ENCODE results near the gene ITPKB.

The ITPKB gene

GRCh38 chr1:226607268-226607660 lies 131.8 kb downstream of the ITPKB start:
- no peak overlapping the region for H3K14ac ChIP-seq (ENCODE audit: low read length)
- H3K36me3 ChIP-seq (replicated peaks in 1 of 2; ENCODE audit: control insufficient read depth in 2 of 2, insufficient read depth in 2 of 2, low read length in 2 of 2), result no peaks in the 10 kb centered on the region
- H2BK15ac ChIP-seq (ENCODE audit: low read length), result peak overlapping the region; percentile 35
- peaks cover 3 to 30% of the 10 kb centered on the region in 2 donors for H3K4me1 ChIP-seq (ENCODE audit: control insufficient read depth in 2 of 2, insufficient read depth in 1 of 2, low read depth in 1 of 2, low read length in 2 of 2)
- H3K27me3 ChIP-seq (ENCODE audit: control insufficient read depth in 3 of 3, insufficient read depth in 3 of 3, low read depth in 1 of 3, low read length in 3 of 3), result peaks cover 0 to 63% (median 0%) of the 10 kb centered on the region in 3 experiments
- H4K91ac ChIP-seq (ENCODE audit: low read depth, low read length, poor library complexity), result no peak overlapping the region
- no peak overlapping the region for H3K23ac ChIP-seq (ENCODE audit: low read depth, low read length, poor library complexity)
- H3K27ac ChIP-seq (replicated peaks; ENCODE audit: low read length), result no peak overlapping the region
- peak overlapping the region; percentile 84 for H2AK5ac ChIP-seq (ENCODE audit: low read depth, low read length)
- no peak overlapping the region for H2AFZ ChIP-seq (ENCODE audit: low read length)
- WGBS, 2 donors (ENCODE audit: extremely low coverage in 2 of 2, insufficient read length in 2 of 2, insufficient replicate concordance in 1 of 2), result no CpG with 5 or more reads among the region's 12 CpGs
- H3K18ac ChIP-seq (ENCODE audit: low read length), result peak overlapping the region; percentile 67
- DNase-seq (ENCODE audit: low spot score), result no peak
- H3K4me2 ChIP-seq (ENCODE audit: insufficient read depth, low read length, poor library complexity, severe bottlenecking), result no peak overlapping the region
- H3K79me1 ChIP-seq (ENCODE audit: low read depth, low read length), result no peaks in the 10 kb centered on the region
- no peak overlapping the region for H3K4me3 ChIP-seq (ENCODE audit: low read length in 2 of 2)
- H2BK5ac ChIP-seq (ENCODE audit: low read length), result peak overlapping the region; percentile 71
- no peak overlapping the region for H3K9ac ChIP-seq (ENCODE audit: low read depth, low read length, poor library complexity)
- H3K4ac ChIP-seq (ENCODE audit: low read length), result no peak overlapping the region
- no peak overlapping the region for H2BK12ac ChIP-seq (ENCODE audit: low read length)
- H3K9me3 ChIP-seq (replicated peaks in 1 of 2; ENCODE audit: control insufficient read depth in 2 of 2, insufficient read depth in 1 of 2, low read depth in 1 of 2, low read length in 2 of 2), result no peaks in the 10 kb centered on the region
- H4K8ac ChIP-seq (ENCODE audit: low read depth, low read length), result no peak overlapping the region
- H2BK120ac ChIP-seq (ENCODE audit: low read depth, low read length), result no peak overlapping the region

- no peak overlapping the region for H3K14ac ChIP-seq (ENCODE audit: low read length)
- no CpG with 5 or more reads among the region's 11 CpGs for WGBS, 2 donors (ENCODE audit: extremely low coverage in 2 of 2, insufficient read length in 2 of 2, insufficient replicate concordance in 1 of 2)
- no peak overlapping the region for H3K27ac ChIP-seq (replicated peaks; ENCODE audit: low read length)
- H3K4me1 ChIP-seq (ENCODE audit: control insufficient read depth in 2 of 2, insufficient read depth in 1 of 2, low read depth in 1 of 2, low read length in 2 of 2), result peaks cover 3 to 30% of the 10 kb centered on the region in 2 donors
- no peak overlapping the region for H2AFZ ChIP-seq (ENCODE audit: low read length)
- H4K91ac ChIP-seq (ENCODE audit: low read depth, low read length, poor library complexity), result no peak overlapping the region
- no peak for DNase-seq (ENCODE audit: low spot score)
- H4K8ac ChIP-seq (ENCODE audit: low read depth, low read length), result no peak overlapping the region
- no peak overlapping the region for H3K4me2 ChIP-seq (ENCODE audit: insufficient read depth, low read length, poor library complexity, severe bottlenecking)
- H3K23ac ChIP-seq (ENCODE audit: low read depth, low read length, poor library complexity), result no peak overlapping the region
- no peaks in the 10 kb centered on the region for H3K36me3 ChIP-seq (replicated peaks in 1 of 2; ENCODE audit: control insufficient read depth in 2 of 2, insufficient read depth in 2 of 2, low read length in 2 of 2)
- H2BK5ac ChIP-seq (ENCODE audit: low read length), result no peak overlapping the region
- H3K4ac ChIP-seq (ENCODE audit: low read length), result no peak overlapping the region
- peaks cover 0 to 63% (median 0%) of the 10 kb centered on the region in 3 experiments for H3K27me3 ChIP-seq (ENCODE audit: control insufficient read depth in 3 of 3, insufficient read depth in 3 of 3, low read depth in 1 of 3, low read length in 3 of 3)
- H3K9ac ChIP-seq (ENCODE audit: low read depth, low read length, poor library complexity), result no peak overlapping the region
- peak overlapping the region; percentile 84 for H2AK5ac ChIP-seq (ENCODE audit: low read depth, low read length)
- H3K79me1 ChIP-seq (ENCODE audit: low read depth, low read length), result no peaks in the 10 kb centered on the region
- H3K4me3 ChIP-seq (ENCODE audit: low read length in 2 of 2), result no peak overlapping the region
- H2BK12ac ChIP-seq (ENCODE audit: low read length), result no peak overlapping the region
- H3K9me3 ChIP-seq (replicated peaks in 1 of 2; ENCODE audit: control insufficient read depth in 2 of 2, insufficient read depth in 1 of 2, low read depth in 1 of 2, low read length in 2 of 2), result no peaks in the 10 kb centered on the region
- H2BK120ac ChIP-seq (ENCODE audit: low read depth, low read length), result no peak overlapping the region
- H2BK15ac ChIP-seq (ENCODE audit: low read length), result no peak overlapping the region
- H3K18ac ChIP-seq (ENCODE audit: low read length), result peak overlapping the region; percentile 11
Observed at GRCh38 chr1:226606311-226607267, 132.5 kb downstream of the ITPKB start.

DNA sequence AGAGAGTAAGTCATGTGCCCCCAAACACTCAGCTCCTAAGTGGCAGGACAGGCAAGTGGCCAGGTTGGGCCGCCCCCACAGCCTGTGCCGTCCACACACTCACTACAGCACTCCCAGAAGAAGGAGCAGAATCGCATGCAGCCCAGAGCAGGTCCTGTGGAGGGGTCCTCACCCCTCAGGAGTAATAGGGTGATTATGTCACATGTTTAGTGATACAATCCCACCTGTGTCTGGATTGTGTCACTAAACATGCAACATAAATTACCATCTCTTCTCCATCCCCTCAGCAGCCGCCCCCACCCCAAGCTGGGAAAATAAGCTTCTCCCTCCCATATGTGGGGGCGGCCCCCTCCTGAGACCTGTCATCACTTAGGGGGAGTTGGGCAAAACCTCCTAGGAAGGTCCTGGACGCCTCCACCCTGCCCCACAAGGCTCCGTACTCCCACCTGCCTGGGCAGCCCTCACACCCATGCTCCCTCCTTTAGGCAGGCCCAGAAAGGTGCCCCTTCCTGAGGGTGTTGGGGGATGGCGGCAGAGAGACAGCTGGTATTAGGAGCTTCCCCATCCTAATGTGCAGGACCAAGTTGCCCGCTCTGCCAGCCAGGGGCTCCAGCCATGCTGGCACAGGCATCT lies 133.6 kb downstream of the ITPKB start:
- peaks cover 0 to 67% (median 0%) of the 10 kb centered on the region in 3 experiments for H3K27me3 ChIP-seq (ENCODE audit: control insufficient read depth in 3 of 3, insufficient read depth in 3 of 3, low read depth in 1 of 3, low read length in 3 of 3)
- no peaks in the 10 kb centered on the region for H3K9me3 ChIP-seq (replicated peaks in 1 of 2; ENCODE audit: control insufficient read depth in 2 of 2, insufficient read depth in 1 of 2, low read depth in 1 of 2, low read length in 2 of 2)
- H2BK5ac ChIP-seq (ENCODE audit: low read length), result peak overlapping the region; percentile 83
- no peak overlapping the region for H3K4me3 ChIP-seq (ENCODE audit: low read length in 2 of 2)
- peak overlapping the region; percentile 44 for H2BK120ac ChIP-seq (ENCODE audit: low read depth, low read length)
- no peak overlapping the region for H3K27ac ChIP-seq (replicated peaks; ENCODE audit: low read length)
- peak overlapping the region; percentile 78 for H3K14ac ChIP-seq (ENCODE audit: low read length)
- H3K4me1 ChIP-seq (ENCODE audit: control insufficient read depth in 2 of 2, insufficient read depth in 1 of 2, low read depth in 1 of 2, low read length in 2 of 2), result peaks cover 3 to 30% of the 10 kb centered on the region in 2 donors
- H3K4me2 ChIP-seq (ENCODE audit: insufficient read depth, low read length, poor library complexity, severe bottlenecking), result no peak overlapping the region
- H4K8ac ChIP-seq (ENCODE audit: low read depth, low read length), result no peak overlapping the region
- peak overlapping the region; percentile 69 for H2AK5ac ChIP-seq (ENCODE audit: low read depth, low read length)
- no peak for DNase-seq (ENCODE audit: low spot score)
- H4K91ac ChIP-seq (ENCODE audit: low read depth, low read length, poor library complexity), result peak overlapping the region; percentile 57
- H3K18ac ChIP-seq (ENCODE audit: low read length), result peak overlapping the region; percentile 97
- H2BK12ac ChIP-seq (ENCODE audit: low read length), result peak overlapping the region; percentile 96
- no peaks in the 10 kb centered on the region for H3K79me1 ChIP-seq (ENCODE audit: low read depth, low read length)
- H3K4ac ChIP-seq (ENCODE audit: low read length), result no peak overlapping the region
- peak overlapping the region; percentile 23 for H3K23ac ChIP-seq (ENCODE audit: low read depth, low read length, poor library complexity)
- peak overlapping the region; percentile 80 for H2BK15ac ChIP-seq (ENCODE audit: low read length)
- WGBS, 2 donors (ENCODE audit: extremely low coverage in 2 of 2, insufficient read length in 2 of 2, insufficient replicate concordance in 1 of 2), result no CpG with 5 or more reads among the region's 9 CpGs
- H2AFZ ChIP-seq (ENCODE audit: low read length), result no peak overlapping the region
- H3K9ac ChIP-seq (ENCODE audit: low read depth, low read length, poor library complexity), result peak overlapping the region; percentile 67
- no peaks in the 10 kb centered on the region for H3K36me3 ChIP-seq (replicated peaks in 1 of 2; ENCODE audit: control insufficient read depth in 2 of 2, insufficient read depth in 2 of 2, low read length in 2 of 2)
